Measurements from ENCODE around the gene ZNF710. TPM values are rescaled to one million over a fixed set of nuclear protein-coding genes. Genes with fewer than 3 reads are reported as not detected.
A peak's percentile ranks its signal among the peaks of the same experiment; 100 is the strongest.

The ZNF710 gene
- total RNA-seq, 1 donor from 2014 or later, result 23.1 TPM

- Histone ChIP-seq H3K27ac (peak overlapping the region; percentile 97), H3K9me3 (no peaks in the 10 kb centered on the region), H3K27me3 (no peaks in the 10 kb centered on the region), H3K4me3 (peak overlapping the region; percentile 87 to 92), H3K4me1 (peaks cover 66% of the 10 kb centered on the region), H3K36me3 (no peaks in the 10 kb centered on the region)
- DNase-seq (ENCODE audit: extremely low spot score in 2 of 2), result no peak
- intact Hi-C loops (cut with DNase I), result no loop called here
- no peak for TF ChIP-seq CTCF (IDR thresholded peaks at IDR 0.05)
- no peak for TF ChIP-seq POLR2A (IDR thresholded peaks at IDR 0.05)
- no peak for TF ChIP-seq POLR2AphosphoS5 (IDR thresholded peaks at IDR 0.05; ENCODE audit: insufficient read depth in 1 of 2, low read depth in 1 of 2)
Observed at GRCh38 chr15:90101130-90101968, 100.2 kb downstream of the ZNF710 start.

- Histone ChIP-seq H3K27me3 (no peaks in the 10 kb centered on the region), H3K36me3 (no peaks in the 10 kb centered on the region), H3K4me1 (peaks cover 65% of the 10 kb centered on the region), H3K27ac (peak within 1 kb of the TSS; percentile 97), H3K9me3 (no peaks in the 10 kb centered on the region), H3K4me3 (peak within 1 kb of the TSS; percentile 87 to 92)
- intact Hi-C loops (cut with DNase I), result no loop called here
- DNase-seq (ENCODE audit: extremely low spot score in 2 of 2), result no peak
- TF ChIP-seq POLR2A (IDR thresholded peaks at IDR 0.05) (peak in 1 of 2 donors; percentile 89), CTCF (IDR thresholded peaks at IDR 0.05) (no peak), POLR2AphosphoS5 (IDR thresholded peaks at IDR 0.05; ENCODE audit: insufficient read depth in 1 of 2, low read depth in 1 of 2) (peak in 1 of 2 donors; percentile 82)
Observed at GRCh38 chr15:90101969-90102890, 101.1 kb downstream of the ZNF710 start, which contains the start of gene IDH2. IDH2 (minus strand) TSS chr15:90102468; CDS start chr15:90102390, 78 bp downstream.

- H3K9me3 ChIP-seq, result no peaks in the 10 kb centered on the region
- no peak for DNase-seq (ENCODE audit: extremely low spot score in 2 of 2)
- no peak overlapping the region for H3K4me3 ChIP-seq
- TF ChIP-seq POLR2A (IDR thresholded peaks at IDR 0.05) (no peak), POLR2AphosphoS5 (IDR thresholded peaks at IDR 0.05; ENCODE audit: insufficient read depth in 1 of 2, low read depth in 1 of 2) (no peak), CTCF (IDR thresholded peaks at IDR 0.05) (no peak)
- H3K36me3 ChIP-seq, result no peaks in the 10 kb centered on the region
- intact Hi-C loops (cut with DNase I), result no loop called here
- no peaks in the 10 kb centered on the region for H3K27me3 ChIP-seq
- H3K27ac ChIP-seq, result no peak overlapping the region
- peaks cover 49% of the 10 kb centered on the region for H3K4me1 ChIP-seq
Observed at GRCh38 chr15:90103701-90104329, 102.7 kb downstream of the ZNF710 start.

- no peaks in the 10 kb centered on the region for H3K9me3 ChIP-seq
- no peak overlapping the region for H3K4me3 ChIP-seq
- intact Hi-C loops (cut with DNase I), result no loop called here
- no peaks in the 10 kb centered on the region for H3K27me3 ChIP-seq
- H3K27ac ChIP-seq, result no peak overlapping the region
- DNase-seq (ENCODE audit: extremely low spot score in 2 of 2), result no peak
- TF ChIP-seq POLR2AphosphoS5 (IDR thresholded peaks at IDR 0.05; ENCODE audit: insufficient read depth in 1 of 2, low read depth in 1 of 2) (peak in 1 of 2 donors; percentile 13), POLR2A (IDR thresholded peaks at IDR 0.05) (no peak)
- peaks cover 42% of the 10 kb centered on the region for H3K4me1 ChIP-seq
- H3K36me3 ChIP-seq, result no peaks in the 10 kb centered on the region
Observed at GRCh38 chr15:90104551-90104950, 103.4 kb downstream of the ZNF710 start.

- no peak for DNase-seq (ENCODE audit: extremely low spot score in 2 of 2)
- H3K9me3 ChIP-seq, result no peaks in the 10 kb centered on the region
- TF ChIP-seq POLR2A (IDR thresholded peaks at IDR 0.05), result no peak
- TF ChIP-seq POLR2AphosphoS5 (IDR thresholded peaks at IDR 0.05; ENCODE audit: insufficient read depth in 1 of 2, low read depth in 1 of 2), result no peak
- no peak for TF ChIP-seq CTCF (IDR thresholded peaks at IDR 0.05)
- H3K27me3 ChIP-seq, result no peaks in the 10 kb centered on the region
- no peak overlapping the region for H3K27ac ChIP-seq
- H3K4me1 ChIP-seq, result peaks cover 32% of the 10 kb centered on the region
- intact Hi-C loops (cut with DNase I), result no loop called here
- H3K36me3 ChIP-seq, result no peaks in the 10 kb centered on the region
- no peak overlapping the region for H3K4me3 ChIP-seq
Observed at GRCh38 chr15:90105521-90105920, 104.4 kb downstream of the ZNF710 start.
